ENCODE data around the gene GALNT11. TPM values are rescaled to one million over a fixed set of nuclear protein-coding genes. Genes with fewer than 3 reads are reported as not detected.
"Not testable (repeated sequence)": the region's sequence is repeated elsewhere in the genome, so short reads cannot be mapped to it uniquely, and the experiment has no call there.

The GALNT11 gene
- total RNA-seq, 4 donors from 2014 or later = 19.4 to 42.9 (median 27.2) TPM

DNA sequence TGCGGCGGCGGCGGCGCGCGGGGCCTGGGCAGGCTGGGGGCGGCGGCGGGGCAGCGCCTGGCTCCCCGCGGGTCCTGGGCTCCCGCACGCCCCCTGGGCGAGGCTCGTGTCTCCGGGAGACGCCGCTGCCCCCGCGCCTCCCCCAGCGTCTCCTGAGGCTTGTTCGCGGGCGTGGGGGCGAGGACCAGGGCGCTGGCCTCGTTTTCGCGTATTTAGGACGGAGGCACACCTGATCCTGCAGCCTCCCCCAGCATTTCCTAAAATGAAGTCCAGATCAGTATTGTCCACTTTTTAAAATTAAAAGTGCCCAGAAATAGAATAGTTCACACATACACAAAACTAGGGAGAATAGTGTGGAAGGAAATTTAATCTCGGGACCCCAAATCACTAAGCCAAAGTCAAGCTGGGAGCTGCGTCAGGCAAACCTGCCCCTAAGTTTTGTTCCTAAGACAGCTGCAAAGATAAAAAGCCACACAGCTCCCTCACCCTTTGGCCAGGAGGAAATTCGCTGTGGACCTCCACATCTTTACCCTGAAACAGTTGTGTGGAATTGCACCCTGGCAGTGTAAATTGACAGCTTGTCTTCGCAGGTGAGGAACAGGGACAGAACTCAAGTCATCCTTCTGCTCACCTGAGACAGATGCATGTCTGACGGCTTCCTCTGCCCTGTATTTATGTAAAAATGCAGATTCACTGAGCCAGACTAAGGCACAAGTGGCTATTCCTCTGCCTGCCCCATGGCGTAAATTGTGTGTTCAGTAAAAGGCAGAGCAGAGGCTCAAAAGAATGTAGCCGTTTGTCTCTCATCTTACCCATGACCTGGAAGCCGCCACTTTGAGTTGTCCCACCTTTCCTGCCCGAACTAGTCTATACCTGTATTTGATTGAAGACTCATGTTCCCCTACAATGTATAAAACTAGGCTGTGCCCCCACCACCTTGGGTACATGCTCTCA lies 740 bp downstream of the GALNT11 start:
- Histone ChIP-seq H3K4me1 (peaks cover 5 to 11% (median 10%) of the 10 kb centered on the region in 4 donors), H3K9me3 (no peaks in the 10 kb centered on the region), H3K36me3 (no peaks in the 10 kb centered on the region), H3K4me3 (peak overlapping the region; percentile 68 to 96 (median 86)), H3K27ac (peak overlapping the region; percentile 78 to 89 (median 84)), H3K27me3 (no peaks in the 10 kb centered on the region)
- no peak for DNase-seq
- TF ChIP-seq POLR2A (IDR thresholded peaks at IDR 0.05) (no peak), CTCF (IDR thresholded peaks at IDR 0.05) (peak in 1 of 6 experiments; percentile 3)

GRCh38 chr7:152027491-152028365 lies 2.3 kb downstream of the GALNT11 start:
- H3K27ac ChIP-seq, H3K27me3 ChIP-seq, H3K9me3 ChIP-seq, H3K36me3 ChIP-seq, H3K4me3 ChIP-seq, DNase-seq: not testable (repeated sequence)
- peaks cover 5 to 11% (median 10%) of the 10 kb centered on the region in 4 donors for H3K4me1 ChIP-seq

GRCh38 chr7:152030059-152030458 lies 4.6 kb downstream of the GALNT11 start:
- H3K27ac ChIP-seq, H3K9me3 ChIP-seq, H3K4me3 ChIP-seq, H3K27me3 ChIP-seq, H3K36me3 ChIP-seq: not testable (repeated sequence)
- peak in 5 of 6 experiments; percentile 9 to 44 (median 32) for TF ChIP-seq CTCF (IDR thresholded peaks at IDR 0.05)
- H3K4me1 ChIP-seq = peaks cover 5 to 11% (median 9%) of the 10 kb centered on the region in 4 donors
- peak in 2 of 3 donors; percentile 39 to 76 for DNase-seq

- not testable (repeated sequence) for DNase-seq, H3K27ac ChIP-seq, H3K4me3 ChIP-seq, H3K27me3 ChIP-seq, H3K36me3 ChIP-seq, H3K9me3 ChIP-seq
- H3K4me1 ChIP-seq = peaks cover 5 to 11% (median 8%) of the 10 kb centered on the region in 4 donors
Observed at GRCh38 chr7:152030639-152031038, 5.2 kb downstream of the GALNT11 start.

GRCh38 chr7:152035817-152036216 lies 10.3 kb downstream of the GALNT11 start:
- Histone ChIP-seq H3K27ac (no peak overlapping the region), H3K4me3 (no peak overlapping the region), H3K36me3 (peaks cover 0 to 3% (median 0%) of the 10 kb centered on the region in 3 donors), H3K4me1 (no peaks in the 10 kb centered on the region), H3K27me3 (no peaks in the 10 kb centered on the region), H3K9me3 (peaks cover 0 to 19% (median 2%) of the 10 kb centered on the region in 4 donors)
- no peak for DNase-seq
- TF ChIP-seq POLR2A (IDR thresholded peaks at IDR 0.05) (no peak), CTCF (IDR thresholded peaks at IDR 0.05) (no peak)

- H3K4me1 ChIP-seq, DNase-seq, H3K36me3 ChIP-seq, H3K4me3 ChIP-seq, H3K27ac ChIP-seq, H3K27me3 ChIP-seq: not testable (repeated sequence)
- peaks cover 0 to 19% (median 2%) of the 10 kb centered on the region in 4 donors for H3K9me3 ChIP-seq
Observed at GRCh38 chr7:152038410-152038809, 12.9 kb downstream of the GALNT11 start.

DNA sequence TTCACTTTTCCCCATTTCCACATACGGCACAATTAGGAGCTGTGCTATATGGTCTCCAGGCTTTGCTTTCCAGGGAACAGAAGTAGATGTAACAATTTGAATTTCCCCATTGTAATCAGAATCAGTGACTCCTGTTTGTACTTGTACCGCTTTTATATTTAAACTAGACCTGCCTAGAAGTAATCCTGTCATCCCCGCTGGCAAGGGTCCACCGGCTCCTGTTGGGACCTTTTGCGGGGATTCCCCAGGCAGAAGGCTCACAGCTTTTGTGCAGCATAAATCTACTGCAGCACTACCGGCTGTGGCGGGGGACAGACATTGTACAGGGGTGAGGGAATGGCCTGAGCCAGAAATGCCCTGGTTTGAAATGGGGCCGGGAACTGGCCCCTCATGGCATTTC lies 17.6 kb downstream of the GALNT11 start:
- DNase-seq, H3K27ac ChIP-seq, H3K4me3 ChIP-seq, H3K27me3 ChIP-seq, H3K4me1 ChIP-seq, H3K36me3 ChIP-seq: not testable (repeated sequence)
- H3K9me3 ChIP-seq = peaks cover 0 to 10% (median 2%) of the 10 kb centered on the region in 4 donors

DNA sequence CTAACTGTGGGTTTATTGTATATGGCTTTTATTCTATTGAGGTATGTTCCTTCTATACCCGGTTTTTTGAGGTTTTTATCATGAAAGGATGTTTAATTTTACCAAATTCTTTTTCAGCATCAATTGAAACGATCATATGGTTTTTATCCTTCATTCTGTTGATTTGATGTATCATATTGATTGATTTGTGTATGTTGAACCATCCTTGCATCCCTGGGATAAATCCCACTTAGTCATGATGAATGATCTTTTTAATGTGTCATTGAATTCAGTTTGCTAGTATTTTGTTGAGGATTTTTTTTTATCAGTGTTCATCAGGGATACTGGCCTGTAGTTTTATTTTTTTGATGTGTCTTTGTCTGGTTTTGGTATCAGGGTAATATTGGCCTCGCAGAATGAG lies 19.4 kb downstream of the GALNT11 start:
- H3K27ac ChIP-seq, H3K4me1 ChIP-seq, H3K36me3 ChIP-seq, H3K9me3 ChIP-seq, H3K27me3 ChIP-seq, H3K4me3 ChIP-seq, DNase-seq: not testable (repeated sequence)

Data from Peyer's patch (tissue), 4 donors.